Measurements from ENCODE around the gene MAFG.

MAFG gene

GRCh38 chr17:81927653-81928543 lies at the start of gene MAFG:
Gene MAFG, minus strand, starts transcription at chr17:81927735. Its CDS starts 4,550 bp downstream, at chr17:81923185.
- peak; percentile 93 for DNase-seq

- DNase-seq, result peak; percentile 33
Observed at GRCh38 chr17:81976332-81977210, 49.0 kb upstream of the MAFG start.

DNA sequence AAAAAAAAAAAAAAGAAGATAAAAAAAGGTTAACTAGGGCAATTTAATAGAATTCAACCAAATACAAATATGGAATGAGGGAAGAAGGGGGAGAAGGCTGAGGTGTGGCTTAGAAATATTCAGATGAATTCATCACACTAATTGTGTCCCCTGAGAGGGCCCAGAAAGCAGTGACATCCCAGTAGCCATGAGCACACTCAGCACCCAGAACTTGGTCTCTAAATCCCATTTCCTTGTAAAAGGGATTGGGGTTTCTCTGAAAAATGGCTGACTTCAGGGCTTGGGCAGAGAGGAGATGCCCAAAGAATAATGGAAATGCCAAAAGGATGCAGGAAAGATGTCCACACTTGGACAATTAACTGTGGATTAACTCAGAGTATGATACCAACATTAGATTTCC lies 45.9 kb upstream of the MAFG start:
- no peak for DNase-seq

GRCh38 chr17:81968850-81969812 lies 41.6 kb upstream of the MAFG start:
- no peak for DNase-seq

DNA sequence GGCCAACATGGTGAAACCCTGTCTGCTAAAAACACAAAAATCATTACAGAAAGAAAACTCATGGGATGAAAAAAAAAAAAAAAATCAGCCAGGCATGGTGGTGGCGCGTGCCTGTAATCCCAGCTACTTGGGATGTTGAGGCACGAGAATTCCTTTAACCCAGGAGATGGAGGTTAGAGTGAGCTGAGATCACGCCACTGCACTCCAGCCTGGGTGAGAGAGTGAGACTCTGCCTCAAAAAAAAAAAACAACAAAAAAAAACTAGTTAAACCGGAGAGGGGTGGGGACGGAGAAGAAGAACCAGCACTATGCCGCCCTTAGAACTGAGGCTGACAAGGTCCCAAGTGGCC lies 40.8 kb upstream of the MAFG start:
- no peak for DNase-seq

GRCh38 chr17:81967533-81968395 lies 40.2 kb upstream of the MAFG start:
- DNase-seq, result peak; percentile 93

DNA sequence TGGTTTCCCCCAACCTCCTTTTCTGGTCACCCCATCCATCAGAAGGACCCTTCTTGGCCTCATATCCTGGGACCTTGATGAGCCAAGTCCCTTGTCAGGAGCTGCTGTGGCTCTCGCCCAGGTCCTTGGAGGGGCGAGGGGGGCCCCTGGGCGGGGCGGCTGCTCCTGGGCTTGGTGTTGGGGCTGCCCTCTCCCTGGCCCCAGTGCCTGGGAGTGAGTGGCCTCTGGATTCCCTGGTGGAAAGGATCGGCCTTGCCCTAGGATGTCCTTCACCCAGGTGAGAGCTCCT lies 39.7 kb upstream of the MAFG start:
- no peak for DNase-seq

- no peak for DNase-seq
Observed at GRCh38 chr17:81966343-81967243, 39.1 kb upstream of the MAFG start.

DNA sequence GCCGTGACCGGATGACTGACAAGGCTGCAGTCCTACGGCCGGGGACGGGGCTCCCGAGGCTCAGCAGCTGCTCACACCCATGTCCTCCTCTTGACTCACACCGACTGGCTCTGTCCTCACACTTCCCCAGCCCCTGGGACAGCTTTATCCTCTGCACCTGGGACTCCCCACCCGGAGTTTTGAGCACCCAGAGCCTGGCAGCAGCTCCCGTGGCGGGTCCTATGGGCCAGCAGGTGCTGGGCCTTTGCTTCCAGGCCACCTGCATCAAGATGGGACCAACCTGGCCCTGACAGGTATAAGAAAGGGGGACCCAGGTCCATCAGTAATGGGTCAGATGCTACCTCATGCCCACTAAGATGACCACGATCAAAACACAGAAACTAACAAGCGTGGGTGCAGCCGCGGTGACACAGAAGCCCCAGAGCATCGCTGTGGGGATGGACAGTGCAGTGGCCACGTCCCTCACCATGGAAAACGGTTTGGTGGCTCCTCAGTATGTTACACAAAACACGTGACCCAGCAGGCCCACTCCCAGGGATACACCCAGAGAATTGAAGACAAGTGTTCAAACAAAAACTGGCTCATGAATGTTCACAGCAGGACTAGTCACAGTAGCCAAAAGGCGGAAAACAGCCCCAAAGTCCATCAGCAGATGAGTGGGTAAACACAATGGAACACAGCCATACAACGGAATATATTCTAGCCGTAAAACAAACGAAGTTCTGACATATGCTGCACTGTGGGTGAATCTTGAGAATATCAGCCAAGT lies 36.7 kb upstream of the MAFG start:
- no peak for DNase-seq

GRCh38 chr17:81962499-81963441 lies 35.2 kb upstream of the MAFG start:
- DNase-seq, result no peak

DNA sequence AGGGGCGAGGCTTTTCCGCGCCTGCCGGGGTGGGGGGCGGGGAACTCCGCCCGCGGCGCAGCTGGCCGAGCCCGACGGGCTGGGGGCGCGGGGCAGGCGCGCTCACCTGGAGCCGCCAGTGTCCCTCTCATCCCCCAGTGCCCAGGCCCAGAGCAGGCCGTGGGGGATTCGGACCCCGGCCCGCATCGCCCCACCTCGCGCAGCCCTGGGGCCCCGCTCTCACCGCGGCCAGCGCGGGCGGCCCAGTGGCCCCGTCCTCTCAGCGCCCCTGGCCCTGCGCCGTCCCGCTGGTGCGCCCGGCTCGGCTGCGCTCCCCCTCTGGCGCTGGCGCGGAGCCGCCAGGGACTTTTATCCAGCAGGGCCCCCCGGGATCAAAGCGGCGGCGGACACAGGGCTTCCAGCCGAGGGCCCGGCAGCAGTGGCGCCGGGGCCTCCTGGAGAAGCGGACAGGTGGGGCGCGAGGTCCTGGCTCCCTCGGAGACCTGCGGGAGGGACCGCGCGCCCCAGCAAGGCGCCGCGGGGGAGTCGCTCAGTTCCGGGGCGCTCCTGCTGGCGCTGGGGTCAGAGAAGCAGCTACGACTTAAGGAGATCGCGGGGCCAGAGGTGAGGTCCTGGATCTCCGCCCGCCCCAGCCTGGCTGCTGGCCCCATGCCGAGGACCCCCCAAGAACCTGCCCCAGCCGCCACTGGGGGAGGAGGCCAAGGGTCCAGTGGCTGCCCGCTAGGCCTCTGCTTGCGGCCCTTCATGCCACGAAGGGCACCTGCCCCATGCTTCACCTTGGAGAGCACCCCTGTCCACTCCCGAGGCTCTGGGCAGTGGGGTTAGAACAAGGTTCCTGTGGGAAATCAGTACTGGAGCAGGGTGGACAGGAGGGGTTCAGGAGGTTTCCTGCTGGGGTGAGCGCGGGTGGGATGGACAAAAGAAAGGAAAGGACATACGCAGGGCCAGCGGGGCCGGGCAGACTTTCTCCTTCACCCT lies 34.3 kb upstream of the MAFG start:
- no peak for DNase-seq

DNA sequence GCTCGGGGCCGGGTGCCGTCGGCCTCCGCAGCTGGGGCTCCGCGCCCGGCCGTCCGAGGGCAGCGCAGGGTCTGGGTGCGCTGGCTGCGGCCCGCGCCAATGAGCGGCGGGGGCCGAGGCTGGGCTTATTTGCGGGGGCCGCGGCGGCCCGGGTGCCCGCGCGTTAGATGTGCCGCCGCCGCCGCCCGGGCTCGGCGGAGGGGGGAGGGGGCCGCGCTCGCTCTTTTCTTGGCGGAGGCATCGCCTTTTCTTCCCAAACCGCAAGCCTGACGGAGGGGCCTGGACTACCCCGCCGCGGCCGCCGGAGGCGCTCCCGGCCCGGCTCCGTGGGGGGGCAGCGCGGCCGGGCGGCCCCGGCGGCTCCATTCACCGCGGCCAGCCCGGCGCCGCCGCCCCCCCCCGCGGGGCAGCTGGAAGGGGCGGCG lies 33.6 kb upstream of the MAFG start, which contains the start of gene NOTUM:
TSS of gene NOTUM (minus strand) at position 101 of the 425 bp plus-strand sequence. CDS start 278 bp downstream, outside the sequence.
- DNase-seq, result peak; percentile 37

GRCh38 chr17:81960130-81960958 lies 32.8 kb upstream of the MAFG start:
- DNase-seq, result no peak

GRCh38 chr17:81959362-81960129 lies 32.0 kb upstream of the MAFG start:
- peak; percentile 89 for DNase-seq

- no peak for DNase-seq
Observed at GRCh38 chr17:81958633-81959342, 31.3 kb upstream of the MAFG start.

Measured in CD4-positive, alpha-beta T cell treated with Interleukin-6 for 4 hours (primary cell).